GM23338 (cell line): ENCODE data around the gene EMC10. TPM values are rescaled to one million over a fixed set of nuclear protein-coding genes. Genes with fewer than 3 reads are reported as not detected.

ENCODE experiments used
- ATAC-seq: fragments of 200-7000 bp; cut with Tn5 transposase; 3 replicates; pipeline ENCODE4 v1.9.1; 2020
- DNase-seq: peaks from one replicate; pipeline ENCODE4 v3.0.0-alpha.2; 2015; ENCODE audit warnings: low spot score
- H2AFZ ChIP-seq: fragments of 200-600 bp; sonication (generic); 2 replicates; pipeline ENCODE4 v1.8.0; 2016; ENCODE audit warnings: antibody characterized with exemption, mild to moderate bottlenecking, moderate library complexity
- H3F3A ChIP-seq: fragments of 200-600 bp; sonication (generic); replicated peaks from 2 replicates; pipeline ENCODE4 v1.8.0; 2017; ENCODE audit warnings: antibody characterized with exemption, mixed run types, low read depth
- H3K27ac ChIP-seq: fragments of 200-600 bp; sonication (generic); 2 replicates; pipeline ENCODE4 v1.6.1; 2016; ENCODE audit warnings: low read depth
- H3K27me3 ChIP-seq: fragments of 200-600 bp; sonication (generic); 2 replicates; pipeline ENCODE4 v1.8.0; 2016; ENCODE audit warnings: mild to moderate bottlenecking, mixed run types, moderate library complexity; ENCODE audit not compliant: insufficient read depth
- H3K36me3 ChIP-seq: fragments of 200-600 bp; sonication (generic); 2 replicates; pipeline ENCODE4 v1.8.0; 2016; ENCODE audit warnings: mild to moderate bottlenecking; ENCODE audit not compliant: insufficient read depth
- H3K4me1 ChIP-seq: fragments of 200-600 bp; sonication (generic); 2 replicates; pipeline ENCODE4 v1.8.0; 2016; ENCODE audit warnings: mild to moderate bottlenecking, moderate library complexity; ENCODE audit not compliant: insufficient read depth
- H3K4me2 ChIP-seq: fragments of 200-600 bp; sonication (generic); 2 replicates; pipeline ENCODE4 v1.7.1; 2017; ENCODE audit warnings: mixed run types
- H3K4me3 ChIP-seq: fragments of 200-600 bp; sonication (generic); 2 replicates; pipeline ENCODE4 v1.6.1; 2016; ENCODE audit warnings: mixed run types
- H3K79me2 ChIP-seq: fragments of 200-600 bp; sonication (generic); replicated peaks from 2 replicates; pipeline ENCODE4 v1.8.0; 2017; ENCODE audit warnings: mild to moderate bottlenecking; ENCODE audit not compliant: insufficient read depth
- H3K9me2 ChIP-seq: fragments of 200-600 bp; sonication (generic); 2 replicates; pipeline ENCODE4 v1.8.0; 2017; ENCODE audit not compliant: insufficient read depth
- H4K20me1 ChIP-seq: fragments of 200-600 bp; sonication (generic); replicated peaks from 2 replicates; pipeline ENCODE4 v1.8.0; 2017; ENCODE audit warnings: mild to moderate bottlenecking; ENCODE audit not compliant: insufficient read depth
- H3K27ac Mint-ChIP-seq: 2 replicates; pipeline ENCODE4 v1.8.0; 2020; ENCODE audit warnings: inconsistent platforms, mild to moderate bottlenecking, moderate library complexity, mixed read lengths
- H3K27me3 Mint-ChIP-seq: 3 replicates; pipeline ENCODE4 v1.8.0; 2022; ENCODE audit warnings: low read depth, mild to moderate bottlenecking, moderate library complexity, mixed read lengths, inconsistent platforms; ENCODE audit not compliant: insufficient read depth, poor library complexity
- H3K36me3 Mint-ChIP-seq: 3 replicates; pipeline ENCODE4 v1.8.0; 2021; ENCODE audit warnings: low read depth, mild to moderate bottlenecking, inconsistent platforms, moderate library complexity, mixed read lengths
- H3K4me1 Mint-ChIP-seq: 3 replicates; pipeline ENCODE4 v1.8.0; 2020; ENCODE audit warnings: mild to moderate bottlenecking, inconsistent platforms, mixed read lengths
- H3K4me3 Mint-ChIP-seq: 3 replicates; pipeline ENCODE4 v1.8.0; 2021; ENCODE audit warnings: moderate library complexity, mild to moderate bottlenecking, inconsistent platforms, mixed read lengths
- H3K9me3 Mint-ChIP-seq: 3 replicates; pipeline ENCODE4 v1.8.0; 2020; ENCODE audit warnings: moderate library complexity, mild to moderate bottlenecking, inconsistent platforms, mixed read lengths
- CREB1 ChIP-seq: fragments of 250-450 bp; sonication (Bioruptor Pico); IDR thresholded peaks from 2 replicates; pipeline ENCODE4 v1.5.0; 2020; ENCODE audit warnings: low read depth, mild to moderate bottlenecking, moderate library complexity
- JUNB ChIP-seq: IDR thresholded peaks from one replicate; pipeline ENCODE4 v1.6.1; 2016; ENCODE audit warnings: antibody characterized with exemption; ENCODE audit not compliant: unreplicated experiment
- POLR2AphosphoS5 ChIP-seq: IDR thresholded peaks from 2 replicates; pipeline ENCODE4 v1.6.1; 2016; ENCODE audit warnings: antibody characterized with exemption, low read depth
- STAT1 ChIP-seq: IDR thresholded peaks from one replicate; pipeline ENCODE4 v1.6.1; 2016; ENCODE audit warnings: antibody characterized with exemption; ENCODE audit not compliant: unreplicated experiment
- polyA plus RNA-seq: library from polyadenylated mRNA; unstranded; fragments of >200 nt; fragmentation: Nextera tagmentation; extraction: Ambion mirVana; gene quantifications from 2 replicates; pipeline ENCODE4 v1.2.1, GENCODE V29; 2016
- total RNA-seq: library from RNA; depleted of rRNA; stranded (reverse); fragments of >200 nt; shearing (Covaris generic); gene quantifications from 2 replicates; pipeline ENCODE4 v1.2.3, GENCODE V29; 2014
- TF ChIP-seq, protein P1 (sequence below), 2 experiments: fragments of 200-600 bp in 1 of 2; sonication (generic) in 1 of 2; conservative IDR thresholded peaks; 2 replicates each; pipeline versions ENCODE4 v1.5.1 to v1.6.1; 2016 to 2017; ENCODE audit warnings: antibody characterized with exemption in 2 of 2, low read depth in 2 of 2, mild to moderate bottlenecking in 2 of 2, moderate library complexity in 1 of 2

The EMC10 gene
- total and polyA plus RNA-seq, 2 experiments from 2014 or later, result 24.8 to 113 TPM

DNA sequence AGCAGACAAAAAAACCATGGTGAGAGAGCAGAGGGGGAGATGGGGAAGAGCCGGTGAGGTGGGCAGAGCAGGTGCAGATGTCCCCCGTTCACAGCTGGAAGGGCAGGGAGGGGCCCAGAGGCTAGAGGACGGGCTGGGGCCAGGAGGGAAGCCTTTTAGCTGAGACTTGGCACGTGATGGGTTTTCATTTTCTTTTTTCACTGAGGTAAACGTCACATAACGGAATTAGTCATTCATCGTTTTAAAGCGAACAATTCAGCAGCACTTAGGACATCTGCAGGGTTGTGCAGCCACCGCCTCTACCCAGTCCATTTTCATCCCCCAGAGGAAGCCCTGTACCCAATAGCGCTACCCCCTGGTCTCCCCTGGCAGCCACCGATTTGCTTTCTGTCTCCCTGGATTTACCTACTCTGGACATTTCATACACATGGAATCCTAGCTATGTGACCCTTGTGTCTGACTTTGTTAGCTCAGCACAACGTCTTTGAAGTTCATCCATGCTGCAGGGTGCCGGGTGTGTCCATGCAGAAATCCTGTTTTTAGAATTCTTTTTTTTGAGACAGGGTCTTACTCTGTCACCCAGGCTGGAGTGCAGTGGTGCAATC lies 16.0 kb upstream of the EMC10 start:
- 0 out of 2 replicates have a peak, but pooled peaks cover 3% of the 10 kb centered on the region for H3K9me2 ChIP-seq
- no peak overlapping the region for H3K4me2 ChIP-seq
- Mint-ChIP-seq H3K27ac (no peak overlapping the region), H3K9me3 (peaks cover 87% of the 10 kb centered on the region), H3K36me3 (peaks cover 36% of the 10 kb centered on the region), H3K27me3 (peaks cover 14% of the 10 kb centered on the region), H3K4me1 (no peaks in the 10 kb centered on the region), H3K4me3 (no peak overlapping the region)
- DNase-seq (peak; percentile 25), ATAC-seq (no peak)
- no peaks in the 10 kb centered on the region for H3F3A ChIP-seq
- no peak for TF ChIP-seq STAT1
- TF ChIP-seq, protein P1, sequence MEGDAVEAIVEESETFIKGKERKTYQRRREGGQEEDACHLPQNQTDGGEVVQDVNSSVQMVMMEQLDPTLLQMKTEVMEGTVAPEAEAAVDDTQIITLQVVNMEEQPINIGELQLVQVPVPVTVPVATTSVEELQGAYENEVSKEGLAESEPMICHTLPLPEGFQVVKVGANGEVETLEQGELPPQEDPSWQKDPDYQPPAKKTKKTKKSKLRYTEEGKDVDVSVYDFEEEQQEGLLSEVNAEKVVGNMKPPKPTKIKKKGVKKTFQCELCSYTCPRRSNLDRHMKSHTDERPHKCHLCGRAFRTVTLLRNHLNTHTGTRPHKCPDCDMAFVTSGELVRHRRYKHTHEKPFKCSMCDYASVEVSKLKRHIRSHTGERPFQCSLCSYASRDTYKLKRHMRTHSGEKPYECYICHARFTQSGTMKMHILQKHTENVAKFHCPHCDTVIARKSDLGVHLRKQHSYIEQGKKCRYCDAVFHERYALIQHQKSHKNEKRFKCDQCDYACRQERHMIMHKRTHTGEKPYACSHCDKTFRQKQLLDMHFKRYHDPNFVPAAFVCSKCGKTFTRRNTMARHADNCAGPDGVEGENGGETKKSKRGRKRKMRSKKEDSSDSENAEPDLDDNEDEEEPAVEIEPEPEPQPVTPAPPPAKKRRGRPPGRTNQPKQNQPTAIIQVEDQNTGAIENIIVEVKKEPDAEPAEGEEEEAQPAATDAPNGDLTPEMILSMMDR (conservative IDR thresholded peaks at IDR 0.05; ENCODE audit: low read depth in 2 of 2), result peak; percentile 12 to 44; a peak in 2 of 4 replicates
- TF ChIP-seq POLR2AphosphoS5, result no peak
- TF ChIP-seq CREB1, result no peak
- H3K4me1 ChIP-seq, result no peaks in the 10 kb centered on the region
- H3K4me3 ChIP-seq, result no peak overlapping the region
- H3K27ac ChIP-seq, result no peak overlapping the region
- no peak overlapping the region; the same call in 1 of the 2 replicates for H2AFZ ChIP-seq
- no peaks in the 10 kb centered on the region for H3K27me3 ChIP-seq
- H4K20me1 ChIP-seq, result no peaks in the 10 kb centered on the region
- no peaks in the 10 kb centered on the region for H3K79me2 ChIP-seq
- H3K36me3 ChIP-seq, result no peaks in the 10 kb centered on the region

DNA sequence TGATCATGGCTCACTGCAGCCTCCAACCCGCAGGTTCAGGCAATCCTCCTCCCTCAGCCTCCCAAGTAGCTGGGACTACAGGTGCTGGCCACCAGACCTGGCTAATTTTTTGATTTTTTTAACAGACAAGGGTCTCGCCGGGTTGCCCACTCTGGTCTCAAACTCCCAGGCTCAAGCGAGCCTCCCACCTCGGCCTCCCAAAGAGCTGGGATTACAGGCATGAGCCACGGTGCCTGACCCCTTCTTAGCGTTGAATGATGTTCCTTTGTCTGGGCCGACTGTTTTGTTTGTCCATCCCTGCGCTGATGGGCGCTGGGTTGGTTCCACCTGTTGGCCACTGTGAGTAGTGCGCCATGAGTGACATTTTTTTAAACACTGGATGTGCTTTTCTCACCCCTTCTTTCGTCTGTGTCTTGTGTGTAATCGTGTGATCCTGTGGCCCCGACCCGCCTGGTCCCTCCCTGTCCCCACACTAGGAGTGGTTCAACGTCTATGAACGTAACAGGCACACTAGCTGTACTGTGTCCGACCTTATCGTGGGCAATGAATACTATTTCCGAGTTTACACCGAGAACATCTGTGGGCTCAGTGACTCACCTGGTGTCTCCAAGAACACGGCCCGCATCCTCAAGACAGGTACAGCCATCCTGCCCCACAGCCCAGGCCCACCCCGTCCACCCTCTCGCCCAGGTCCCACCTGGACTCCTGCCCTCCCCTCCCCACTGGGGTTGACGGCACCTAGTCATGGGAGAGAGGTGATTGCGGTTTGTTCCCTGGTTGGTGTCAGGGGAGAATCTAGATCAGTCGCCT lies 15.0 kb upstream of the EMC10 start:
- H3K79me2 ChIP-seq, result no peaks in the 10 kb centered on the region
- ATAC-seq (peak; percentile 93), DNase-seq (peak; percentile 86)
- H3F3A ChIP-seq, result no peaks in the 10 kb centered on the region
- no peaks in the 10 kb centered on the region for H4K20me1 ChIP-seq
- no peak overlapping the region for H3K4me3 ChIP-seq
- H3K27ac ChIP-seq, result no peak overlapping the region
- Mint-ChIP-seq H3K4me1 (no peaks in the 10 kb centered on the region), H3K36me3 (peaks cover 27% of the 10 kb centered on the region), H3K27ac (no peak overlapping the region), H3K27me3 (peaks cover 12% of the 10 kb centered on the region), H3K9me3 (peaks cover 87% of the 10 kb centered on the region), H3K4me3 (no peak overlapping the region; the same call in 2 of the 3 replicates)
- H3K27me3 ChIP-seq, result no peaks in the 10 kb centered on the region
- no peaks in the 10 kb centered on the region for H3K9me2 ChIP-seq
- no peak for TF ChIP-seq JUNB
- TF ChIP-seq, protein P1 (conservative IDR thresholded peaks at IDR 0.05; ENCODE audit: low read depth in 2 of 2), result peak; percentile 76 to 97
- no peak overlapping the region for H2AFZ ChIP-seq
- H3K4me1 ChIP-seq, result 0 out of 2 replicates have a peak, but pooled peaks cover 3% of the 10 kb centered on the region
- H3K4me2 ChIP-seq, result no peak overlapping the region
- H3K36me3 ChIP-seq, result no peaks in the 10 kb centered on the region
